ENCODE measurements around the gene PRM2.

PRM2 gene

GRCh38 chr16:11283820-11284248, 7.6 kb upstream of the PRM2 start:
- Histone ChIP-seq H3K27ac (no peak overlapping the region), H3K27me3 (no peaks in the 10 kb centered on the region), H3K4me3 (ENCODE audit: low read depth in 1 of 2, low read length in 1 of 2) (no peak overlapping the region), H3K9me3 (no peaks in the 10 kb centered on the region), H3K36me3 (no peaks in the 10 kb centered on the region), H3K4me1 (ENCODE audit: control insufficient read depth in 1 of 2, insufficient read depth in 1 of 2, low read depth in 1 of 2, low read length in 1 of 2) (no peaks in the 10 kb centered on the region)
- TF ChIP-seq, protein P1, sequence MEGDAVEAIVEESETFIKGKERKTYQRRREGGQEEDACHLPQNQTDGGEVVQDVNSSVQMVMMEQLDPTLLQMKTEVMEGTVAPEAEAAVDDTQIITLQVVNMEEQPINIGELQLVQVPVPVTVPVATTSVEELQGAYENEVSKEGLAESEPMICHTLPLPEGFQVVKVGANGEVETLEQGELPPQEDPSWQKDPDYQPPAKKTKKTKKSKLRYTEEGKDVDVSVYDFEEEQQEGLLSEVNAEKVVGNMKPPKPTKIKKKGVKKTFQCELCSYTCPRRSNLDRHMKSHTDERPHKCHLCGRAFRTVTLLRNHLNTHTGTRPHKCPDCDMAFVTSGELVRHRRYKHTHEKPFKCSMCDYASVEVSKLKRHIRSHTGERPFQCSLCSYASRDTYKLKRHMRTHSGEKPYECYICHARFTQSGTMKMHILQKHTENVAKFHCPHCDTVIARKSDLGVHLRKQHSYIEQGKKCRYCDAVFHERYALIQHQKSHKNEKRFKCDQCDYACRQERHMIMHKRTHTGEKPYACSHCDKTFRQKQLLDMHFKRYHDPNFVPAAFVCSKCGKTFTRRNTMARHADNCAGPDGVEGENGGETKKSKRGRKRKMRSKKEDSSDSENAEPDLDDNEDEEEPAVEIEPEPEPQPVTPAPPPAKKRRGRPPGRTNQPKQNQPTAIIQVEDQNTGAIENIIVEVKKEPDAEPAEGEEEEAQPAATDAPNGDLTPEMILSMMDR (IDR thresholded peaks at IDR 0.05): no peak

DNA sequence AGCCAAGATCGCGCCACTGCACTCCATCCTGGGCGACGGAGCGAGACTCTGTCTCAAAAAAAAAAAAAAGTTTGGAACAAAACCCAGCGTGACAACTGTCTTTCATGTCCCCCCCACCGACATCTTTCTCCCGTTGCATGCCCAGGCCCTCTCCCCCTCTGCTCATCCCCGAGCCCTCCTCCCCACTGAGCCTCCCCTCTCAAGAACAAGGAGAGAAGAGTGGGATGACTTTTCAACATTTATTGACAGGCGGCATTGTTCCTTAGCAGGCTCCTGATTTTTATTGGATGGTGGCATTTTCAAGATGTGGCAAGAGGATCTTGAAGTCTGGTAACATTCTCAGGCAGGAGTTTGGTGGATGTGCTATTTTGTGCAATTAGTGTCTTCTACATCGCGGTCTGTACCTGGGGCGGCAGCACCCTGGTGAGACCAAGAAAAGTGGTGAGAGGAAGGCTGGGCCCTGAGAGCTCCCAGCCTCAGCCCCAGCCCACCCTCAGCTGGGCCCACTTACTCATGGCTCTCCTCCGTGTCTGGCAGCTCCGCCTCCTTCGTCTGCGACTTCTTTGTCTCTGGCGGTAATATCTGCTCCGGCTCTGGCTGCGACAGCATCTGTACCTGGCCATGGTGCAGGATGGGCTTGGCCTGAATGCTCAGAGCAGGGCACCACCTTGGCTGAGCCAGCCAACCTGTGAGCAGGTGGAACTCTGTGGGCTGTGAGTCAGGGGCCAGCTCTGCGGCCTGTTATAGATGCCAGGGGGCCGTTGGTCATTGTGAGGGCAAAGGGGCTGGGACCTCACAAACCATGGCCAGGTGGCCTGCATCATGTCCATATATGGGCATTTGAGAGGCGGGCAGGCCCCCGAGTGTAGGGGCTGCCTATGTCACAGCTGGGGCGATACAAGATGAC, 4.6 kb upstream of the PRM2 start, which contains the start of gene PRM1:
Gene PRM1 (minus strand): TSS at position 715 of the 907 bp plus-strand sequence. CDS start 92 bp downstream, at position 623.
- no peaks in the 10 kb centered on the region for H3K27me3 ChIP-seq
- no peaks in the 10 kb centered on the region for H3K36me3 ChIP-seq
- no peak within 1 kb of the TSS for H3K4me3 ChIP-seq (ENCODE audit: low read depth in 1 of 2, low read length in 1 of 2)
- no peaks in the 10 kb centered on the region for H3K9me3 ChIP-seq
- TF ChIP-seq, protein P1 (IDR thresholded peaks at IDR 0.05): no peak
- no peak within 1 kb of the TSS for H3K27ac ChIP-seq
- H3K4me1 ChIP-seq (ENCODE audit: control insufficient read depth in 1 of 2, insufficient read depth in 1 of 2, low read depth in 1 of 2, low read length in 1 of 2): no peaks in the 10 kb centered on the region

GRCh38 chr16:11278681-11279628, 2.7 kb upstream of the PRM2 start:
- Histone ChIP-seq H3K27ac (no peak overlapping the region), H3K27me3 (no peaks in the 10 kb centered on the region), H3K4me3 (ENCODE audit: low read depth in 1 of 2, low read length in 1 of 2) (no peak overlapping the region), H3K9me3 (no peaks in the 10 kb centered on the region), H3K36me3 (no peaks in the 10 kb centered on the region), H3K4me1 (ENCODE audit: control insufficient read depth in 1 of 2, insufficient read depth in 1 of 2, low read depth in 1 of 2, low read length in 1 of 2) (no peaks in the 10 kb centered on the region)
- TF ChIP-seq, protein P1 (IDR thresholded peaks at IDR 0.05): no peak

GRCh38 chr16:11277607-11278337, 1.5 kb upstream of the PRM2 start:
- H3K4me1 ChIP-seq (ENCODE audit: control insufficient read depth in 1 of 2, insufficient read depth in 1 of 2, low read depth in 1 of 2, low read length in 1 of 2): no peaks in the 10 kb centered on the region
- no peaks in the 10 kb centered on the region for H3K9me3 ChIP-seq
- H3K27me3 ChIP-seq: no peaks in the 10 kb centered on the region
- TF ChIP-seq, protein P1 (IDR thresholded peaks at IDR 0.05): no peak
- H3K4me3 ChIP-seq (ENCODE audit: low read depth in 1 of 2, low read length in 1 of 2): no peak overlapping the region
- H3K27ac ChIP-seq: no peak overlapping the region
- H3K36me3 ChIP-seq: no peaks in the 10 kb centered on the region
